GM18507 (cell line): ENCODE data around the gene FBP1.
A peak's percentile ranks its signal among the peaks of the same experiment; 100 is the strongest.
"Not testable (repeated sequence)": the region's sequence is repeated elsewhere in the genome, so short reads cannot be mapped to it uniquely, and the experiment has no call there.

Experiments used
- DNase-seq: peaks from one replicate; pipeline ENCODE4 v3.0.0; 2011; ENCODE audit warnings: low read depth; ENCODE audit not compliant: insufficient read length; ENCODE audit errors: extremely low spot score
- FAIRE-seq: peaks from 2 replicates; lab custom pipeline; 2011; peaks lifted over from hg19 to GRCh38; lab: Jason Lieb, UNC

FBP1 gene

GRCh38 chr9:94624629-94625028 lies 14.7 kb downstream of the FBP1 start:
- no peak for FAIRE-seq
- DNase-seq = no peak

- FAIRE-seq (peak; percentile 24), DNase-seq (no peak)
Measured at GRCh38 chr9:94623253-94623652, 16.1 kb downstream of the FBP1 start.

- no peak for FAIRE-seq
Measured at GRCh38 chr9:94622087-94622800, 17.1 kb downstream of the FBP1 start.

GRCh38 chr9:94619026-94619425 lies 20.3 kb downstream of the FBP1 start:
- DNase-seq (no peak), FAIRE-seq (no peak)

More at GRCh38 chr9:94622087-94622800, 17.1 kb downstream of the FBP1 start:
- no peak for DNase-seq

GRCh38 chr9:94613003-94613402 lies 26.3 kb downstream of the FBP1 start:
- FAIRE-seq (no peak), DNase-seq (no peak)

GRCh38 chr9:94612071-94612470 lies 27.2 kb downstream of the FBP1 start:
- FAIRE-seq (no peak), DNase-seq (no peak)

- FAIRE-seq (no peak), DNase-seq (no peak)
Measured at GRCh38 chr9:94611638-94612068, 27.7 kb downstream of the FBP1 start.

GRCh38 chr9:94610181-94610606 lies 29.1 kb downstream of the FBP1 start:
- FAIRE-seq (no peak), DNase-seq (no peak)

GRCh38 chr9:94607423-94607691 lies 32.0 kb downstream of the FBP1 start:
- DNase-seq = no peak
- FAIRE-seq = no peak

GRCh38 chr9:94606646-94607422 lies 32.5 kb downstream of the FBP1 start:
- FAIRE-seq (no peak), DNase-seq (no peak)

- DNase-seq = peak; percentile 60
- FAIRE-seq = peak; percentile 75
Measured at GRCh38 chr9:94603259-94604160, 35.8 kb downstream of the FBP1 start.

GRCh38 chr9:94602666-94603065 lies 36.7 kb downstream of the FBP1 start:
- no peak for FAIRE-seq
- no peak for DNase-seq

GRCh38 chr9:94600715-94601114 lies 38.6 kb downstream of the FBP1 start:
- FAIRE-seq = no peak

GRCh38 chr9:94600258-94600657 lies 39.1 kb downstream of the FBP1 start:
- FAIRE-seq = no peak

More at GRCh38 chr9:94600715-94601114, 38.6 kb downstream of the FBP1 start:
- no peak for DNase-seq

GRCh38 chr9:94599102-94599501 lies 40.2 kb downstream of the FBP1 start:
- FAIRE-seq = no peak
- no peak for DNase-seq

More at GRCh38 chr9:94600258-94600657, 39.1 kb downstream of the FBP1 start:
- no peak for DNase-seq

GRCh38 chr9:94593459-94594345 lies 45.6 kb downstream of the FBP1 start, which contains the start of gene FBP2:
FBP2 (minus strand) TSS chr9:94593824; CDS start chr9:94593726, 98 bp downstream.
- no peak for FAIRE-seq
- DNase-seq = no peak

- not testable (repeated sequence) for FAIRE-seq, DNase-seq
Measured at GRCh38 chr9:94592683-94593082, 46.6 kb downstream of the FBP1 start.

- no peak for FAIRE-seq
- DNase-seq = no peak
Measured at GRCh38 chr9:94591876-94592275, 47.4 kb downstream of the FBP1 start.

- FAIRE-seq, DNase-seq: not testable (repeated sequence)
Measured at GRCh38 chr9:94591046-94591545, 48.2 kb downstream of the FBP1 start.
